Hepatic stellate cell (primary cell): ENCODE results near the gene UCP3.

Experiments
- DNase-seq: peaks from one replicate; pipeline ENCODE4 v3.0.0; 2011; ENCODE audit warnings: low spot score

UCP3 gene

GRCh38 chr11:73977856-73978519 lies 30.9 kb downstream of the UCP3 start:
- DNase-seq = no peak

- no peak for DNase-seq
Observed at GRCh38 chr11:73976451-73977151, 32.3 kb downstream of the UCP3 start.

- no peak for DNase-seq
Observed at GRCh38 chr11:73975479-73975757, 33.5 kb downstream of the UCP3 start.

- DNase-seq = no peak
Observed at GRCh38 chr11:73974604-73975478, 34.0 kb downstream of the UCP3 start.

GRCh38 chr11:73972620-73973449 lies 36.0 kb downstream of the UCP3 start:
- no peak for DNase-seq

- DNase-seq = no peak
Observed at GRCh38 chr11:73972187-73972586, 36.7 kb downstream of the UCP3 start.

- no peak for DNase-seq
Observed at GRCh38 chr11:73971175-73971719, 37.6 kb downstream of the UCP3 start.

- DNase-seq = no peak
Observed at GRCh38 chr11:73969991-73970800, 38.7 kb downstream of the UCP3 start.

GRCh38 chr11:73969091-73969490 lies 39.8 kb downstream of the UCP3 start:
- DNase-seq = no peak

- DNase-seq = no peak
Observed at GRCh38 chr11:73968356-73968966, 40.4 kb downstream of the UCP3 start.

- DNase-seq = no peak
Observed at GRCh38 chr11:73965764-73966121, 43.1 kb downstream of the UCP3 start.

GRCh38 chr11:73965076-73965763 lies 43.7 kb downstream of the UCP3 start:
- DNase-seq = peak; percentile 75

- DNase-seq = no peak
Observed at GRCh38 chr11:73963861-73964260, 45.0 kb downstream of the UCP3 start.

- no peak for DNase-seq
Observed at GRCh38 chr11:73962101-73962705, 46.7 kb downstream of the UCP3 start.

GRCh38 chr11:73961321-73961720 lies 47.6 kb downstream of the UCP3 start:
- peak; percentile 67 for DNase-seq

- DNase-seq = no peak
Observed at GRCh38 chr11:73958521-73959141, 50.3 kb downstream of the UCP3 start.

- DNase-seq = no peak
Observed at GRCh38 chr11:73957654-73958361, 51.1 kb downstream of the UCP3 start.

- DNase-seq = no peak
Observed at GRCh38 chr11:73956876-73957653, 51.8 kb downstream of the UCP3 start.
